Measurements from ENCODE around the gene LRRC59. TPM values are rescaled to one million over a fixed set of nuclear protein-coding genes. Genes with fewer than 3 reads are reported as not detected.
A peak's percentile ranks its signal among the peaks of the same experiment; 100 is the strongest.
"Not testable (repeated sequence)": the region's sequence is repeated elsewhere in the genome, so short reads cannot be mapped to it uniquely, and the experiment has no call there.

LRRC59 gene
- total and polyA plus RNA-seq, 2 experiments from 2014 or later = 46.4 to 124 TPM

DNA sequence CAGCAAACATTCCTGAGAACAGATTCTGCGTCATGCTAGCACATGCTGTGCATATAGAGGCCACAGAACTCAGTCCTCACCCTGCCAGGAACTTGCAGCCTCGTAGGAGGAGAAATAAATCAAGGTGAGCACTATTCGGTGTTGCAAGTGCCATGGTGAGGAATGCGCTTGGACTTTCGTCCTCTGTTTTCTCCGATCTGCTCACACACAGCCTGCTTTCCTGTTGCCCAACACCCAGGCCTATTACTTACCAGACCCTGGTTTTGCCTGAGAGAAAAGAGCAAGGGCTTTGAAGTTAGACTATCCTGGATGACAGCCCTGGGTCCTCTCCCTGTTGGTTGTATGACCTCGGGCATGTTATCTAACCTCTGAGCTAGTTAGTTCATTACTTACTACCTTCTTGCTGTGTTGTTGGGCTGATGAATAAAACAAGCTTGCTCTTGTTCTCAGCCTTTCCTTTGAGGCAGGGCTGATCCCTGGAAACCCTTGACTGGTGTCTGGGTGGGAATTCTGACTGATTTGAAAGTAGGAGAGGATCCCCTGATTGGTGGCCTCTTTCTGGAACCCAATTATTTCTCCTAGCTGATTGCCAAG lies 31.6 kb upstream of the LRRC59 start (continued):
- TF ChIP-seq, protein P1, sequence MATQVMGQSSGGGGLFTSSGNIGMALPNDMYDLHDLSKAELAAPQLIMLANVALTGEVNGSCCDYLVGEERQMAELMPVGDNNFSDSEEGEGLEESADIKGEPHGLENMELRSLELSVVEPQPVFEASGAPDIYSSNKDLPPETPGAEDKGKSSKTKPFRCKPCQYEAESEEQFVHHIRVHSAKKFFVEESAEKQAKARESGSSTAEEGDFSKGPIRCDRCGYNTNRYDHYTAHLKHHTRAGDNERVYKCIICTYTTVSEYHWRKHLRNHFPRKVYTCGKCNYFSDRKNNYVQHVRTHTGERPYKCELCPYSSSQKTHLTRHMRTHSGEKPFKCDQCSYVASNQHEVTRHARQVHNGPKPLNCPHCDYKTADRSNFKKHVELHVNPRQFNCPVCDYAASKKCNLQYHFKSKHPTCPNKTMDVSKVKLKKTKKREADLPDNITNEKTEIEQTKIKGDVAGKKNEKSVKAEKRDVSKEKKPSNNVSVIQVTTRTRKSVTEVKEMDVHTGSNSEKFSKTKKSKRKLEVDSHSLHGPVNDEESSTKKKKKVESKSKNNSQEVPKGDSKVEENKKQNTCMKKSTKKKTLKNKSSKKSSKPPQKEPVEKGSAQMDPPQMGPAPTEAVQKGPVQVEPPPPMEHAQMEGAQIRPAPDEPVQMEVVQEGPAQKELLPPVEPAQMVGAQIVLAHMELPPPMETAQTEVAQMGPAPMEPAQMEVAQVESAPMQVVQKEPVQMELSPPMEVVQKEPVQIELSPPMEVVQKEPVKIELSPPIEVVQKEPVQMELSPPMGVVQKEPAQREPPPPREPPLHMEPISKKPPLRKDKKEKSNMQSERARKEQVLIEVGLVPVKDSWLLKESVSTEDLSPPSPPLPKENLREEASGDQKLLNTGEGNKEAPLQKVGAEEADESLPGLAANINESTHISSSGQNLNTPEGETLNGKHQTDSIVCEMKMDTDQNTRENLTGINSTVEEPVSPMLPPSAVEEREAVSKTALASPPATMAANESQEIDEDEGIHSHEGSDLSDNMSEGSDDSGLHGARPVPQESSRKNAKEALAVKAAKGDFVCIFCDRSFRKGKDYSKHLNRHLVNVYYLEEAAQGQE (IDR thresholded peaks at IDR 0.05; ENCODE audit: unreplicated experiment) = no peak
- TF ChIP-seq, protein P2, sequence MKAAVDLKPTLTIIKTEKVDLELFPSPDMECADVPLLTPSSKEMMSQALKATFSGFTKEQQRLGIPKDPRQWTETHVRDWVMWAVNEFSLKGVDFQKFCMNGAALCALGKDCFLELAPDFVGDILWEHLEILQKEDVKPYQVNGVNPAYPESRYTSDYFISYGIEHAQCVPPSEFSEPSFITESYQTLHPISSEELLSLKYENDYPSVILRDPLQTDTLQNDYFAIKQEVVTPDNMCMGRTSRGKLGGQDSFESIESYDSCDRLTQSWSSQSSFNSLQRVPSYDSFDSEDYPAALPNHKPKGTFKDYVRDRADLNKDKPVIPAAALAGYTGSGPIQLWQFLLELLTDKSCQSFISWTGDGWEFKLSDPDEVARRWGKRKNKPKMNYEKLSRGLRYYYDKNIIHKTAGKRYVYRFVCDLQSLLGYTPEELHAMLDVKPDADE (IDR thresholded peaks at IDR 0.05) = no peak
- TF ChIP-seq, protein P3, sequence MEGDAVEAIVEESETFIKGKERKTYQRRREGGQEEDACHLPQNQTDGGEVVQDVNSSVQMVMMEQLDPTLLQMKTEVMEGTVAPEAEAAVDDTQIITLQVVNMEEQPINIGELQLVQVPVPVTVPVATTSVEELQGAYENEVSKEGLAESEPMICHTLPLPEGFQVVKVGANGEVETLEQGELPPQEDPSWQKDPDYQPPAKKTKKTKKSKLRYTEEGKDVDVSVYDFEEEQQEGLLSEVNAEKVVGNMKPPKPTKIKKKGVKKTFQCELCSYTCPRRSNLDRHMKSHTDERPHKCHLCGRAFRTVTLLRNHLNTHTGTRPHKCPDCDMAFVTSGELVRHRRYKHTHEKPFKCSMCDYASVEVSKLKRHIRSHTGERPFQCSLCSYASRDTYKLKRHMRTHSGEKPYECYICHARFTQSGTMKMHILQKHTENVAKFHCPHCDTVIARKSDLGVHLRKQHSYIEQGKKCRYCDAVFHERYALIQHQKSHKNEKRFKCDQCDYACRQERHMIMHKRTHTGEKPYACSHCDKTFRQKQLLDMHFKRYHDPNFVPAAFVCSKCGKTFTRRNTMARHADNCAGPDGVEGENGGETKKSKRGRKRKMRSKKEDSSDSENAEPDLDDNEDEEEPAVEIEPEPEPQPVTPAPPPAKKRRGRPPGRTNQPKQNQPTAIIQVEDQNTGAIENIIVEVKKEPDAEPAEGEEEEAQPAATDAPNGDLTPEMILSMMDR (conservative IDR thresholded peaks at IDR 0.05; ENCODE audit: low read depth in 2 of 2) = no peak
- TF ChIP-seq EZH2phosphoT487 (IDR thresholded peaks at IDR 0.05; ENCODE audit: unreplicated experiment) = no peak
- no peak for TF ChIP-seq JUNB (IDR thresholded peaks at IDR 0.05; ENCODE audit: unreplicated experiment)

DNA sequence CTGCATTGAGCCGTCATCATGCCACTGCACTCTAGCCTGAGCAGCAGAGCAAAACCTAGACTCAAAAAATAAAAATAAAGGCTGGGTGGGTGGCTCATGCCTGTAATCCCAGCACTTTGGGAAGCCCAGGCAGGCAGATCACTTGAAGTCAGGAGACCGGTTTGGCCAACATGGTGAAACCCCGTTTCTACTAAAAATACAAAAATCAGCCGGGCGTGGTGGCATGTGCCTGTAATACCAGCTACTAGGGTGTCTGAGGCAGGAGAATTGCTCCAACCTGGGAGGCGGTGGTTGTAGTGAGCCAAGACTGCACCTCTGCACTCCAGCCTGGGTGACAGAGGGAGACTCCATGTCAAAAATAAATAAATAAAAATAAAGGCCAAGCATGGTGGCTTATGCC lies 30.8 kb upstream of the LRRC59 start:
- H4K20me1 ChIP-seq (replicated peaks; ENCODE audit: insufficient read depth); DNase-seq (ENCODE audit: low spot score); H3K27ac Mint-ChIP-seq; H3K79me2 ChIP-seq (replicated peaks; ENCODE audit: insufficient read depth); H3F3A ChIP-seq (replicated peaks; ENCODE audit: low read depth); H3K4me2 ChIP-seq; H3K9me2 ChIP-seq (ENCODE audit: insufficient read depth); H3K36me3 ChIP-seq (ENCODE audit: insufficient read depth); ATAC-seq; H2AFZ ChIP-seq; H3K9me3 Mint-ChIP-seq; H3K27ac ChIP-seq (ENCODE audit: low read depth); H3K36me3 Mint-ChIP-seq (ENCODE audit: low read depth); H3K4me3 ChIP-seq: not testable (repeated sequence)
- H3K4me1 Mint-ChIP-seq = peaks cover 24% of the 10 kb centered on the region
- Histone ChIP-seq H3K27me3 (ENCODE audit: insufficient read depth) (peaks cover 13% of the 10 kb centered on the region; the same call in 1 of the 2 replicates), H3K4me1 (ENCODE audit: insufficient read depth) (peaks cover 18% of the 10 kb centered on the region)
- peak overlapping the region; percentile 43; the same call in 1 of the 3 replicates for H3K4me3 Mint-ChIP-seq
- H3K27me3 Mint-ChIP-seq (ENCODE audit: insufficient read depth, low read depth, poor library complexity) = peaks cover 20% of the 10 kb centered on the region
